Astrocyte of the cerebellum (primary cell): ENCODE data around the gene SYTL5.

ENCODE experiments used
- DNase-seq: peaks from one replicate; pipeline ENCODE4 v3.0.0-alpha.2; 2011; ENCODE audit warnings: low read depth
- H3K4me3 ChIP-seq: 2 replicates; pipeline ENCODE4 v1.5.1; 2011; ENCODE audit warnings: mild to moderate bottlenecking, low read depth, low read length, moderate library complexity
- CTCF ChIP-seq: IDR thresholded peaks from 2 replicates; pipeline ENCODE4 v1.5.1; 2012; ENCODE audit warnings: low read length, low read depth, moderate library complexity, mild to moderate bottlenecking; ENCODE audit errors: missing control alignments
- in situ Hi-C: cut with HindIII; loops from 2 replicates; pipeline ENCODE4 v1.10.0; 2017; ENCODE audit warnings: low sequenced_read_pairs

SYTL5 gene

GRCh38 chrX:38041237-38041636 lies 34.9 kb downstream of the SYTL5 start:
- no peak for DNase-seq
- in situ Hi-C loops = no loop called here

GRCh38 chrX:38044701-38045100 lies 38.3 kb downstream of the SYTL5 start:
- H3K4me3 ChIP-seq = no peak overlapping the region
- no peak for DNase-seq
- in situ Hi-C loops = no loop called here
- TF ChIP-seq CTCF = no peak

More at GRCh38 chrX:38041237-38041636, 34.9 kb downstream of the SYTL5 start:
- no peak for TF ChIP-seq CTCF
- H3K4me3 ChIP-seq = no peak overlapping the region

- TF ChIP-seq CTCF = no peak
- in situ Hi-C loops = no loop called here
- H3K4me3 ChIP-seq = no peak overlapping the region
- no peak for DNase-seq
Measured at GRCh38 chrX:38045538-38046096, 39.3 kb downstream of the SYTL5 start.

- no peak for DNase-seq
- in situ Hi-C loops = no loop called here
- TF ChIP-seq CTCF = no peak
- H3K4me3 ChIP-seq = no peak overlapping the region
Measured at GRCh38 chrX:38048886-38049285, 42.5 kb downstream of the SYTL5 start.

- DNase-seq = no peak
- H3K4me3 ChIP-seq = no peak overlapping the region
- no peak for TF ChIP-seq CTCF
- in situ Hi-C loops = no loop called here
Measured at GRCh38 chrX:38050806-38051205, 44.5 kb downstream of the SYTL5 start.

GRCh38 chrX:38052096-38052495 lies 45.7 kb downstream of the SYTL5 start:
- DNase-seq = peak; percentile 49
- in situ Hi-C loops = no loop called here
- H3K4me3 ChIP-seq = no peak overlapping the region
- no peak for TF ChIP-seq CTCF
